DOHH2 (cell line): ENCODE data around the gene GPR143.

Experiments
- CTCF ChIP-seq: fragments of 200-600 bp; sonication (generic); IDR thresholded peaks from one replicate; pipeline ENCODE4 v1.5.1; 2014; ENCODE audit warnings: antibody characterized with exemption, mild to moderate bottlenecking, low read depth, low read length; ENCODE audit not compliant: poor library complexity, severe bottlenecking
- EZH2phosphoT487 ChIP-seq: fragments of 200-600 bp; sonication (generic); IDR thresholded peaks from 2 replicates; pipeline ENCODE4 v1.6.1; 2017; ENCODE audit warnings: borderline replicate concordance, mild to moderate bottlenecking, antibody characterized with exemption, low read length, moderate library complexity, mixed read lengths

DNA sequence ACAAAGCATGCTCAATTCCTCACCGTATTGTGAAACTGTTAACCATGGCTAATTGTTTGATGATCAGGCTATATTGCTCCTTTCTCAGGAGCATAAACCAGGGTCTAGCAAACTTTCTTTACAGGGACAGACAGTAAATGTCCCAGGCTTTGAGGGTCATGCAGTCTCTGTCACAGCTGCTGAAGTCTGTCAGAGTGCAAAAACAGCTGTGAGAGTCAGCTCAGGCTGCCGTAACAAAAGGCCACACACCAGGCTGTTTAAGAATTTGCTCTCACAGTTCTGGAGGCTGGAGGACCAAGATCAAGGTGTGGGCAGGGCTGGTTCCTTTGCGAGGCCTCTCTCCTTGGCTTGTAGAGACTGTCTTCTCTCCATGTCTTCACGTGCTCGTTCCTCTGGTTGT is 75.6 kb downstream of the GPR143 start:
- TF ChIP-seq CTCF (no peak), EZH2phosphoT487 (no peak)
